Stimulated activated CD4-positive, alpha-beta T cell treated with anti-CD3 and anti-CD28 coated beads, Interleukin-12 subunit alpha, Interleukin-12 subunit beta, amount 100 ng/mL, for 24 hours (primary cell): ENCODE measurements around the gene PROP1.
"Not testable (repeated sequence)": the region's sequence is repeated elsewhere in the genome, so short reads cannot be mapped to it uniquely, and the experiment has no call there.

Source experiments
- DNase-seq, 2 experiments: peaks; one replicate each; pipeline ENCODE4 v3.0.0-alpha.2; 2020; ENCODE audit warnings: low read depth in 2 of 2

The PROP1 gene

GRCh38 chr5:177995691-177996595 is at the start of gene PROP1:
TSS of gene PROP1 (minus strand) at chr5:177996242. CDS start at chr5:177995933, 309 bp downstream.
- DNase-seq = no peak

DNA sequence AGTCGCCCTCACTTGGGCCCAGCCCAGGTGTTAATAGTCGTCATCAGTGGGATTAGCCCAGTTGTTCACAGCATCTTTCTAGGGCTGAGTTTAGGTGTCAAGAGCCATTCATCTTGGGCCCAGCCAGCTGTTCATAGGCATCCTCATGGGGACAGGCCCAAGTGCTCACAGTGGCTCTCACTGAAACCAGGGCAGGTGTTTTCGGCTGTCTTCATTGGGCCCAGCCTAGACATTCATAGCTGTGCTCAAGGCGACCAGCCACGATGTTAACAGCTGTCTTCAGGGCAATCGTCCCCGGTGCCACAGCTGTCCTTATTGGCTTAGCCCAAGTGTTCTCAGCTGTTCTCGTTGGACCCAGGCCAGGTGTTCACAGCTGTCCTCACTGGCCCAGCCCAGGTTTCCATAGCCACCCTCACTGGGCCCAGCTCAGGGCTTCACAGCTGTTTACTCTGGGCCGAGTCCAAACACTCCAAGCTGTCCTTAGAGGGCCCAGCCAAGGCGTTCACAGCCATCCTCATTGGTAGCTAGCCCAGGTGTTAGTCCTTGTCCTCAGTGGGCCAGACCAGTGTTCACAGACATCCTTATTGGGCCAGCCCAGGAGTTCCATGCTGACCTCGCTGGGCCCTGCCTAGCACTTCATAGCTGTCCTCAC is 23.5 kb upstream of the PROP1 start:
- DNase-seq = not testable (repeated sequence)

GRCh38 chr5:178012758-178013157 is 16.7 kb upstream of the PROP1 start:
- DNase-seq = not testable (repeated sequence)

DNA sequence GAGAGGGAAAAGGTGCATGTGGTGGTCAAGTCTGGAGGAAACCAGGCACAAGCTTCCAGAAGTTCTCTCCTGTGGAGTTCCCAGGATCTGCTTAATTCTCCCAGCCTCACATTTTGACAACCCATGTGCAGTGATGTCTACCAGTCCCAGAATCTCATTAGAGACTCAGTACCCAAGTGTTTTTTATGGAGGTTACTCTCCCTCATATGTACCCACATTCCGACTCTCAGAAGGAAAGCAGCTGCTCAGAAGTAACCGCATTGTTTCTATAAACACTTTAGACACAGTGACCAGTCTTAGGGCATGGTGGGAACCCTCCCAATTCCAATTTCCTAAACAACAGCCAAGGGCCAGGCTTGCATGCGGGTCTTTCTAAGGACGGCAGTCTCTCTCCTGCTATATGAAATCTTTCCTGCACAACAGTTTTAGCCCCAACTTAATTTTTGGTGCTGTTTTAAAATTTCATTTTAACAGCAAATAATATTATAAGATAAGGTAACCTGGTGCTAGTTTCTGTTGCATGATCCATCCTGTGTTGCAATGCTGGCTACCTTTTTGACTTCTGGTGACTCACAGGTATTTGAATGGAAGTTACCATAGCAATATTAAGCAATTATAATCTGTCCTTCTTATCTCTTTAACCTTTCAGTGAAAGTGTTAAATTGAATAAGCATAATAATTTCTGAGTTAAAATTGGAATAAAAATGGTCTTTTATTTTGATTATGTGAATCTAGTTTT is 15.9 kb upstream of the PROP1 start:
- not testable (repeated sequence) for DNase-seq

- not testable (repeated sequence) for DNase-seq
Observed at GRCh38 chr5:178007272-178007671, 11.2 kb upstream of the PROP1 start.

DNA sequence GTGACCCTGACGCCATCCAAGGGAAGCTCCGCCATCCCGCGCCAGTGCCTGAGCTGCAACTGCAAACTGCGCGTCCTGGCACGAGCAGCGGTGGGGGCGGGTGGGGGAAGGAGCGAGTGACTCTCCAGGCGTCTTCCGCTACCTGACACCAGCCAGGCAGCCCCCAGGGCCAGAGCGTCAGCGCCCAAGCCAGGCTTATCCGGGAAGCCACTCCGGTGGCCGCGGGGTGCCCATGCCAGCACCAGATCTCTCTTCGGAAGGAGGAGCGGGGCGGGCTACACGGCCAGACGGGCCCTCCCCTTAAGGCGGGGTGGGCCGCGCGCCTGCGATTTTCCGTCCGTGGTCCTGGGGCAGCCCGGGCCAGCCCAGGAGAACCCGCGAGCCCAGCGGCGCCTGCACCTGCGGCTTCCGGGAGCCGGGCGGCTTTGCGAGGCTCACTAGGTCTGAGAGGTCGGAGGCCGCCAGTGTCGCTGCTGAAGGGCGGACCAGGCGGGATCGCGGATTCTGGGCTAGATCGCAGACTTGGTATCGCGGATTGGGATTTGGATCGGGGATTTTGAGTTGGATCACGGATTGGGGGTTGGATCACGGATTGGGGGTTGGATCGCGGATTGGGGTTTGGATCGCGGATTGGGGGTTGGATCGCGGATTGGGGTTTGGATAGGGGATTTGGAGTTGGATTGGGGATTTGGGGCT is 10.6 kb upstream of the PROP1 start:
- DNase-seq = peak; percentile 11 to 44

DNA sequence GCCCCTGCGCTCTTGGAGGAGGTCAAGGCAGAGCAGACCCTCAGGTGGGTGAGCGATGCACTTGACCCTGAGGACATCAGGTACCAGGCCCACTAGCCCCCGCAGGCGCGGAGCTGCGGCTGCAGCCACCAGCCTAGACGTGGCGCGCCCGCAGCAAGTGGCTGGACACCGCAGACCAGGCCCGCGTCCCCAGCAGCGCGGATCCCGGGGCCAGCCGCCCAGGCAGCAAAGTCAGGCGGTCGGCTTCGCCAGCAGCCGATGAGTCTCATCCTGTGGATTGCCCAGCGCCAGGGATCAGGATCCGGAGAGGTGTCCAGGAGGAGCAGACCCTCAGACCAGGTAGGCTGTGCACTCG is 10.1 kb upstream of the PROP1 start:
- not testable (repeated sequence) for DNase-seq

- no peak for DNase-seq
Observed at GRCh38 chr5:177997846-177998245, 1.8 kb upstream of the PROP1 start.

- no peak for DNase-seq
Observed at GRCh38 chr5:177997319-177997670, 1.3 kb upstream of the PROP1 start.

DNA sequence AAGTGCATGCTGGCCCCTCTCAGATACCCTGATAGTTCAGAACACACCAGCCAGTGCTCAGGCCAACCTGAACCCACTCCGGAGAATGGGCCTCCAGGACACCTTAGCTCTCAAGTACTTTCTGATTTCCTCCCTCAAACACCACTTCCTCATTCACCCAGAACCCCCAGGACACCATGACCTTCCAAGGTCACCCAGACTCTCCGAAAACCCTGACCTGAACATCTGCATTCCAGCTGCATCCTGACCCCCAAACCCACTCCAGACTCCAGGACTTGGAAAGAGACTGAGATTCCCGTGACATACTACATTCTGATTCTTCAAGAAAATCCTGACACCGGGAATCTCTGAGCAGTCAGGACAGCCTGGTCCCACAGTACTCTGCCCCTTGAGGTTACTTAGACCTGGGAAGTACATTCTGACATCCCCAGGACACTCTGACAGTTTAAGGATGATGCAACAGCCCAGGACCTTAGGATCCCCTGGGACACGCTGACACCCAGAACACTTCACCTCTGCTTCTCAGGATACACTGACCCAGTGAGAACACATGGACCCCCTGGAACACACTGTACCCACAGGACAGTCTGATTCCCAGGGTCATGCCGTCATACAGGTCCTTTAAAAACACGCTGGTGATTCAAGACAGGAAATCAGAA is 747 bp upstream of the PROP1 start:
- no peak for DNase-seq

GRCh38 chr5:177994561-177995190 is 1.4 kb downstream of the PROP1 start:
- no peak for DNase-seq

- no peak for DNase-seq
Observed at GRCh38 chr5:177994063-177994462, 2.0 kb downstream of the PROP1 start.

GRCh38 chr5:177992466-177992865 is 3.6 kb downstream of the PROP1 start:
- no peak for DNase-seq

DNA sequence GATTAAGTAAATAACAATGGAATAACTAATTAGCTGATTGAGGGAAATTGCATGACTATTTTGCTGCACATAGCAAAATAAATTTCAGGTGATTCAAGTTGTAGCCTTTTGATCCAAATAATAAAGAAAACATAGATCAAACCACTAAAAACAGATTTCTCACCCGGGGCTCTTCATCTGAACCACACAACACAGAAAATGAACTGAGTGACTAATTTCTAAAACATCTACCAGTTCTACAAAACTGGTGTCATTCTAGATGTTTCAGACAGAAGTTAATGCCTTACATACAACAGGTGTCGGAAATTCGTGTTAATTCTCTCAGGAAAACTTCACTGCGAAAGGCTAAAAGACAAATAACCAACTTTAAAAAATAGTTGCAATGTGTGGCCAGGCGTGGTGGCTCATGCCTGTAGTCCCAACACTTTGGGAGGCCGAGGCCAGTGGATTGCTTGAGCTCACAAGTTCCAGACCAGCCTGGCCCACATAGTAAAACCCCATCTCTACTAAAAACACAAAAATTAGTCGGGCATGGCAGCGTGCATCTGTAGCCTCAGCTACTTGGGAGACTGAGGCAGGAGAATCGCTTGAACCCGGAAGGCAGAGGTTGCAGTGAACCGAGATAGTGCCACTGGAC is 6.9 kb downstream of the PROP1 start:
- no peak for DNase-seq

DNA sequence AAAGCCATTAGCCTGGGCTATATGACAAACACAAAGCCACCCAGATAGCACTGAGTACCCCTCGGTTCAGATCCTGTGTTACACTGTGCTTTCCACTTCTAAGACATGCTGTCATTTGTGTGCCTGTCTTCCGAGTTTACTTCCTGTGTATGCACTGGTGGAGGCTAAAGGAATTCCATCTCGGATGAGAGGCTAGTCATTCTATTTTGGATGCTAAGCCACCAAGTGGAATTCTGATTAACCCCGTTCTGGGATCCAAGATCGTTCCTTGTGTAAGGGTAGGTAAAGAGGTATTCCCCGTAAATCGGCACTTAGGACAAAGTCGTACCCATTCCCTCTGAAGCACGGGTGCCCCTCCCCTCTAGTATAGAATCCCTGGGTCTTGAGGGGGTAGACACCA is 8.7 kb downstream of the PROP1 start:
- DNase-seq = no peak

DNA sequence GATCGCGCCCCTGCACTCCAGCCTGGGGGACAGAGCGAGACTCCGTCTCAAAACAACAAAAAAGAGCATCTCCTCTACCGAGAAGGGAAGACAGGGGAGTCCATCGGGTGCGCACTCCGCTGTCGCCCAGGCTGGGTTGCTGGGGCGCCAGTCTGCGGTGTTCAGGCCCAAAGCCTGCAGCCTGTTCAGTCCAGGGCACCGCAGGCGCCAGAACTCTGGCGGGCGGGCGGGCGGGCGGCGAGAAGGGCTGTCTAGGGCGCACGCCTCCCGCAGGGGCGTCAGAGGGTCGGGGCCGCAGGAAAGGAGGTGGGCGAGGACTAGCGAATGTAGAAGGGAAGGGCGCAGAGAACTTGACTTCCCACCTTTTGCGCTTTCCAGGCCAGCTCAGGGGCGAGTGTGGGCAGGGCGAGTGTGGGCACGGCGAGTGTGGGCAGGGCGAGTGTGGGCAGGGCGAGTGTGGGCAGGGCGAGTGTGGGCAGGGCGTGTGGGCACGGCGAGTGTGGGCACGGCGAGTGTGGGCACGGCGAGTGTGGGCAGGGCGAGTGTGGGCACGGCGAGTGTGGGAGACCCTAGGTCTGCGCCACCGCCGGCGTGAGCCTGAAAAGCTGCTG is 10.5 kb downstream of the PROP1 start:
- no peak for DNase-seq

GRCh38 chr5:177984584-177985206 is 11.3 kb downstream of the PROP1 start:
- DNase-seq = no peak

DNA sequence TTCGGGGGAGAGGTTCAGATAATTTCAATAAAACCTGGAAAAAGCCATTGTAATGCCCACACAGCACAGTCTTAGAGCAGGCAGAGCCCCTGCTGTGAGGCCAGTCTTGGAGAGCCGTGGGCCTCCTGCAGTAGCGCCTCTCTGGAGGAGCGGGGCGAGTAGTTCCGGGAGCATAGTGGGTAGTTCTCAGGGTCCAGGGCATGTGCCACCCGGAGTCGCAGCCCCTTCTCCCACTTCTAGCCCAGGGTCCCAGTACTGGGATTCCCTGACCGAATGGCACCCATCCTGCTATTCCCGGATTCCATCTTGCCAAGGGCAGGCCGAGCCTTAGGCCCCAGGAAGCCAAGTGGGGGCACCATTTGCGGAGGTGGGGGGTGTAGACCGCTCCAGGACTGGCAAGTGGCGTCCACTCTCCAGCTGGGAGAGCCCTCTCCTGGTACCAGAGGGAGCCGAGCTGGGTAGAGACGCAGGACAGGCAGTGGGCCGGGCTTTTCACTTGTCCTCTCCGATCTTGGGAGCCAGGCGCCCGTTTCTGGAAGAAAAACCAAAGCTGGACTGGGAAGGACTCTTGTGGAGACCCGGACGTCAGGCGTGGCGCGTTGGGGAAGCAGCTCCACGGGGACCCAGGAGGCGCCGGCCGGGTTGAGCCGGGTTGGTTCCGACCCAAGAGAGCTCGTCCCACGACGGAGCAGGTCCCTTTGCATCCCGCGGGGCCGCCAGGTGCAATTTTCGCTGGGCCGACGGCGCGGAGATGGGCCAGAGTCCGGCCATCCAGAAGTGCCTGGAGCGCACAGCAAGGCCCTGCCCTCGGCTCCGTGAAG is 12.1 kb downstream of the PROP1 start:
- DNase-seq = no peak

DNA sequence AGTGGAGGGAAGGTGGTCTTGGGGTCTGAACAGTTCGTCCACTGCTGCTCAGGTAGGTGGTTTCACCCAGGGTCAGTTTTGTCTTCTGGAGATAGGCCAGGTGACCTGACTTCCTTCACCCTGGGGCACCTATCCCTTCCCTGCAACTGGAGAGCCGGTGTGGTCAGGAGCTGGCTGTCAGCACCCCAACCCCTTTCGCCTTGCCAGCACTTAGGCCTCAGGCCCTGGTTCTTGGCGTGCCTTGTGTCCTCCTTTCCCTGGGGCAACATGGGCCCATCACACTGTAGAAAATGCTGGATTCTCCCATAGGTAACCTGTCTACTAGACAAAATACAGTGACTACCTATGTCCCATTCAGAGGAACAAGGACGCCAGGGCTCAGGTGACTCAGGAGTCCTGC is 13.1 kb downstream of the PROP1 start:
- DNase-seq = no peak
